HFFc6 (cell line): ENCODE measurements around the gene MPRIP. TPM values are rescaled to one million over a fixed set of nuclear protein-coding genes. Genes with fewer than 3 reads are reported as not detected.
A peak's percentile ranks its signal among the peaks of the same experiment; 100 is the strongest.
"Not testable (repeated sequence)": the region's sequence is repeated elsewhere in the genome, so short reads cannot be mapped to it uniquely, and the experiment has no call there.

Source experiments
- DNase-seq: peaks from one replicate; pipeline ENCODE4 v3.0.0-alpha.2; 2018
- H3K27ac Mint-ChIP-seq: 2 replicates; pipeline ENCODE4 v1.8.0; 2020; ENCODE audit warnings: mild to moderate bottlenecking, mixed read lengths
- H3K27me3 Mint-ChIP-seq: 2 replicates; pipeline ENCODE4 v1.8.0; 2021; ENCODE audit warnings: mild to moderate bottlenecking, moderate library complexity, mixed read lengths; ENCODE audit not compliant: insufficient read depth
- H3K36me3 Mint-ChIP-seq: 2 replicates; pipeline ENCODE4 v1.8.0; 2021; ENCODE audit warnings: low read depth, mixed read lengths
- H3K4me1 Mint-ChIP-seq: 2 replicates; pipeline ENCODE4 v1.8.0; 2020; ENCODE audit warnings: low read depth, mixed read lengths
- H3K4me3 Mint-ChIP-seq: 2 replicates; pipeline ENCODE4 v1.8.0; 2020; ENCODE audit warnings: mild to moderate bottlenecking, moderate library complexity, mixed read lengths
- H3K9me3 Mint-ChIP-seq: 2 replicates; pipeline ENCODE4 v1.8.0; 2020; ENCODE audit warnings: mild to moderate bottlenecking, mixed read lengths
- CTCF ChIP-seq: fragments of 200-600 bp; sonication (generic); IDR thresholded peaks from 2 replicates; pipeline ENCODE4 v1.5.0; 2021; ENCODE audit warnings: antibody characterized with exemption, mild to moderate bottlenecking
- total RNA-seq, 6 experiments: library from RNA; stranded (reverse); fragmentation: NEBNext Ultra II Directional; extraction: Animal tissue kit (Norgen Biotek cat#: 25700); gene quantifications; 2 replicates in 1 of 6; 3 replicates in 5 of 6; pipeline ENCODE4 v1.2.3, GENCODE V29; 2021

Gene MPRIP
- total RNA-seq, 6 experiments from 2014 or later, result 350 to 409 (median 372) TPM

- H3K27me3 Mint-ChIP-seq, result peaks cover 11% of the 10 kb centered on the region
- H3K36me3 Mint-ChIP-seq, result peaks cover 53% of the 10 kb centered on the region
- H3K4me1 Mint-ChIP-seq, result peaks cover 24% of the 10 kb centered on the region
- peak overlapping the region; percentile 21; the same call in 1 of the 2 replicates for H3K27ac Mint-ChIP-seq
- no peaks in the 10 kb centered on the region for H3K9me3 Mint-ChIP-seq
- no peak for TF ChIP-seq CTCF
- H3K4me3 Mint-ChIP-seq, result no peak overlapping the region; the same call in 1 of the 2 replicates
- DNase-seq, result no peak
Measured at GRCh38 chr17:17180741-17181525, 138.7 kb downstream of the MPRIP start.

GRCh38 chr17:17181666-17182597 is 139.7 kb downstream of the MPRIP start:
- no peak for DNase-seq
- Mint-ChIP-seq H3K4me3 (no peak overlapping the region), H3K27me3 (peaks cover 11% of the 10 kb centered on the region), H3K27ac (no peak overlapping the region; the same call in 1 of the 2 replicates), H3K9me3 (no peaks in the 10 kb centered on the region), H3K36me3 (peaks cover 49% of the 10 kb centered on the region), H3K4me1 (peaks cover 24% of the 10 kb centered on the region)
- TF ChIP-seq CTCF, result no peak

- Mint-ChIP-seq H3K27ac (no peak overlapping the region), H3K4me3 (no peak overlapping the region), H3K9me3 (no peaks in the 10 kb centered on the region), H3K27me3 (peaks cover 11% of the 10 kb centered on the region), H3K36me3 (peaks cover 46% of the 10 kb centered on the region), H3K4me1 (peaks cover 24% of the 10 kb centered on the region)
- no peak for TF ChIP-seq CTCF
- no peak for DNase-seq
Measured at GRCh38 chr17:17182598-17183136, 140.4 kb downstream of the MPRIP start.

- Mint-ChIP-seq H3K36me3 (peaks cover 45% of the 10 kb centered on the region), H3K4me1 (peaks cover 20% of the 10 kb centered on the region), H3K9me3 (no peaks in the 10 kb centered on the region), H3K4me3 (no peak overlapping the region), H3K27ac (no peak overlapping the region), H3K27me3 (peaks cover 13% of the 10 kb centered on the region)
- no peak for DNase-seq
- no peak for TF ChIP-seq CTCF
Measured at GRCh38 chr17:17183744-17184143, 141.5 kb downstream of the MPRIP start.

GRCh38 chr17:17184985-17185757 is 142.9 kb downstream of the MPRIP start:
- H3K36me3 Mint-ChIP-seq, result peaks cover 39% of the 10 kb centered on the region
- H3K27me3 Mint-ChIP-seq, result peaks cover 17% of the 10 kb centered on the region
- H3K4me1 Mint-ChIP-seq, result peaks cover 24% of the 10 kb centered on the region
- H3K27ac Mint-ChIP-seq, H3K4me3 Mint-ChIP-seq, DNase-seq, H3K9me3 Mint-ChIP-seq: not testable (repeated sequence)
